ENCODE results near the gene SERAC1. TPM values are rescaled to one million over a fixed set of nuclear protein-coding genes. Genes with fewer than 3 reads are reported as not detected.

Gene SERAC1
- total RNA-seq, 1 donor = 2.1 TPM

DNA sequence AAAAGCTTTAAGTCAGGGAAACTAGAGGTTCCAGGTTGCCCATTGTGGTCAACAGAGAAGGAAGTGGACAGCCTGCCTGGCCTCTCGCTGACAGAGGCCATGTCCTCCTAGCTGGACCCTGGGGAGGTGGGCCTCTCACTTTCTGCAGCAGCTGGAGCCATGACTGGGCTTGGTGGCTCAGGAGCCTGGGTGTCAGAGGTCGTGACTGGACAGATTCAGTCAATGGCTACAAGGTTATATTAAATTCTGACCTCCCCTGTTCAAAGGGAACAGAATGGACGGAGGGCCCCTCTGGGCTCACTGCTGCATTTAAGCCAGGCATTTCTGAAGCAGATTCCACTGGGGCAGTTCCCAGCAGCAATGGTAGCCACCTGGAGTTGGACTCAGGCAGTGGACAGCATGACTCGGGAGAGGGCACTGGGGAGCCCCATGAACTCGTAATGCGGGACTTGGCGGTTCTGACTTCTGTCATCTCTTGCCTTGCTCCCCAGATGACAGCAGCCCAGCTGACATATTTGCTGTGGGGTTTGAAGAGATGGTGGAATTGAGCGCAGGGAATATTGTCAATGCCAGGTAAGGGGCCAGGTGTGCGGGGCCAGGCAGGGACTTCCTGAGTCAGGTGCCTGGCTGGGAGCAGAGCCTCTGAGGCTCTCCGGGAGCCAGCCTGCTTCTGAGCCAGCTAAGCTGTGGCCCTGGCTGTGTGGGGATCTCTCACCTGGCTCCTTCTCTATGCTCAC lies 99.7 kb downstream of the SERAC1 start:
- H3K9me3 ChIP-seq (ENCODE audit: low read depth, low read length) = no peaks in the 10 kb centered on the region
- H3K4me1 ChIP-seq (ENCODE audit: insufficient read depth, low read length) = peaks cover 15% of the 10 kb centered on the region
- H3K4me3 ChIP-seq (ENCODE audit: low read length) = no peak overlapping the region
- no peaks in the 10 kb centered on the region for H3K27me3 ChIP-seq (ENCODE audit: insufficient read depth, low read length)

DNA sequence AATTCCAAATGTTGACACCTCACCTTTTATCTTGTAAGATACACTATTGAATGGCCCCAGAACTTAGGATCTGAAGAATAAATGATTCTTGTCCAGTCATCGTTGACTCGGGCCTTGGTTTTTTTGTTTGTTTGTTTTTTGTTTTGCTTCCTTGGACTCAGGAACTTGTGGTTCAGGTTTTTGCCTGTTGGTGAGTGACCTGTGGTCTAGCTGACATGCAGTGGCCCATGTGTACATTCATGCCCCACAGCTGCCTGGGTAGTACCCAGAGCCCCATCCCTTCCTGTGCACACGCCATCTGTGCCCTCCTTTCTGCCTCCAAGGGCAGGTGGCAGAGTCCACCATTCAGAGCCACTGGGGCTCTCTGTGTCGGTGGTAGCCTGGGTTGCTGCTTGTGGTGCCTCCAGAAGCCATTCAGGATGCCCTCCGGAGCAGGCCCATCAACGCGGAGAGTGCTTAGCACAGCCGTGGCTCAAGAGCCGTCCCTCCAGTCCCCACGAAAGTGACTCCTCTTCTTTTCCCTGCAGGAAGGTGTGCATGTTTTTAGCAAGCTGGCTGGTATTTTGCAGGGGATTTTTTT lies 100.5 kb downstream of the SERAC1 start:
- peaks cover 15% of the 10 kb centered on the region for H3K4me1 ChIP-seq (ENCODE audit: insufficient read depth, low read length)
- H3K9me3 ChIP-seq (ENCODE audit: low read depth, low read length) = no peaks in the 10 kb centered on the region
- no peaks in the 10 kb centered on the region for H3K27me3 ChIP-seq (ENCODE audit: insufficient read depth, low read length)
- no peak overlapping the region for H3K4me3 ChIP-seq (ENCODE audit: low read length)

DNA sequence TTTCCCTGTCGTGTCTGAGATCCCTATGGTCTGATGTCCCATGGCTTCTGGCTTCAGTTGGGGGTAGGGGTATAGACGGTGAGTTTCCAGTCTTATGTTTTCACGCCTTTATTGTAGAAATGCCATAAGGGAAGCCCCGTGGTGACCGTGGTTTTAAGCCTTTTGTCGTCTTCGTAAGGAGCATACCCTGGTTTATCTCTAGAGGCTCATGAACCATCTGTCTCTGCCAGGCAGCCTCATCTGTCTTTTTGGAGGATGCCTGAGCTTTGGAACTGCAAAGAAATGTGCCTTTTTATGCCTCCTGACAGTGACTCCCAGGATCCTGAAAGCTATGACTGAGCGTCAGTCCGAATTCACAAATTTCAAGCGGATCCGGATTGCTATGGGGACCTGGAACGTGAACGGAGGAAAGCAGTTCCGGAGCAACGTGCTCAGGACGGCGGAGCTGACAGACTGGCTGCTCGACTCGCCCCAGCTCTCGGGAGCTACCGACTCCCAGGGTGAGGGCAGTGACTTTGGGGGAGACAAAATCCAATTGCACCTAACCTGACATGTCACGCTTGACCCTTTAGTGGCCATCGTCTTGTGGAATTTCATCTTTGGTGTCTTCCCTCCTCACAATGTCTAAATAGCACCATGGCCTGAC lies 101.8 kb downstream of the SERAC1 start:
- no peak overlapping the region for H3K4me3 ChIP-seq (ENCODE audit: low read length)
- peaks cover 7% of the 10 kb centered on the region for H3K4me1 ChIP-seq (ENCODE audit: insufficient read depth, low read length)
- no peaks in the 10 kb centered on the region for H3K27me3 ChIP-seq (ENCODE audit: insufficient read depth, low read length)
- no peaks in the 10 kb centered on the region for H3K9me3 ChIP-seq (ENCODE audit: low read depth, low read length)

- Histone ChIP-seq H3K9me3 (ENCODE audit: low read depth, low read length) (no peaks in the 10 kb centered on the region), H3K27me3 (ENCODE audit: insufficient read depth, low read length) (no peaks in the 10 kb centered on the region), H3K4me1 (ENCODE audit: insufficient read depth, low read length) (peaks cover 17% of the 10 kb centered on the region), H3K4me3 (ENCODE audit: low read length) (no peak overlapping the region)
Observed at GRCh38 chr6:158064725-158065251, 103.3 kb downstream of the SERAC1 start.

GRCh38 chr6:158063736-158064135 lies 104.3 kb downstream of the SERAC1 start:
- H3K4me3 ChIP-seq (ENCODE audit: low read length) = no peak overlapping the region
- H3K9me3 ChIP-seq (ENCODE audit: low read depth, low read length) = no peaks in the 10 kb centered on the region
- no peaks in the 10 kb centered on the region for H3K27me3 ChIP-seq (ENCODE audit: insufficient read depth, low read length)
- peaks cover 17% of the 10 kb centered on the region for H3K4me1 ChIP-seq (ENCODE audit: insufficient read depth, low read length)

DNA sequence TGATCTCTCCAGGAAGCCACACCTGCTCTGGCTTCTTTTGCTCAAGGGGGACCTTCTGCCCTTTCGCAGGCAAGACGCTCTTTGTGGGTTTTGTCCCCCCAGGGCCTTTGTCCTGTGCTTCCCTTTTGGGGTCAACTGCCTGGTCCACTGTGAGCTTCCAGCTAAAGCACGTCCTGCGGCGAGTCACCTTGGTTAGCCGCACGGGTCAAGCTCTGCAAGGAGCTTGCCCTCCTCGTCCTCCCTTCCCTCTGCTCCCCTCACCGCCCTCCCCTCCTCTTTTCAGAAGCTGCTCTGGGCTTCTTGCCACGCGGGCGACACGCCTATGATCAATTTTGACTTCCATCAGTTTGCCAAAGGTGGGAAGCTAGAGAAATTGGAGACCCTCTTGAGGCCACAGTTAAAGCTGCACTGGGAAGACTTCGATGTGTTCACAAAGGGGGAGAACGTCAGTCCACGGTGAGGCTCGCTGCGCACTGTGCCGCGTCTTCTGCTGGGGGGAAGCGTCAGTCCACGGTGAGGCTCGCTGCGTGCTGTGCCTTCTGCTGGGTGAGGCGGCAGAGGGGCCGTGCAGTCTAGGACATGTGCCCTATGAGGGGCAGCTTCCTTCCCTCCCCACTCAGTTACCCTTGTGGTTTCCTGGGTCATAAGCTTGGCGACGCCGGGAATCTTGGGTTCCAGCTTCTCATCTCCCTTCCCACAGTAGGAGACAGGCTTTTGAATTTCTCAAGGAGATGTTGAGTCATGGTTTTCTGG lies 106.2 kb downstream of the SERAC1 start:
- no peak overlapping the region for H3K4me3 ChIP-seq (ENCODE audit: low read length)
- H3K4me1 ChIP-seq (ENCODE audit: insufficient read depth, low read length) = peaks cover 30% of the 10 kb centered on the region
- H3K9me3 ChIP-seq (ENCODE audit: low read depth, low read length) = no peaks in the 10 kb centered on the region
- H3K27me3 ChIP-seq (ENCODE audit: insufficient read depth, low read length) = no peaks in the 10 kb centered on the region

GRCh38 chr6:158061361-158061708 lies 106.7 kb downstream of the SERAC1 start:
- peaks cover 32% of the 10 kb centered on the region for H3K4me1 ChIP-seq (ENCODE audit: insufficient read depth, low read length)
- H3K4me3 ChIP-seq (ENCODE audit: low read length) = no peak overlapping the region
- H3K9me3 ChIP-seq (ENCODE audit: low read depth, low read length) = no peaks in the 10 kb centered on the region
- no peaks in the 10 kb centered on the region for H3K27me3 ChIP-seq (ENCODE audit: insufficient read depth, low read length)

GRCh38 chr6:158060455-158061360 lies 107.4 kb downstream of the SERAC1 start:
- H3K27me3 ChIP-seq (ENCODE audit: insufficient read depth, low read length) = no peaks in the 10 kb centered on the region
- no peak overlapping the region for H3K4me3 ChIP-seq (ENCODE audit: low read length)
- peaks cover 32% of the 10 kb centered on the region for H3K4me1 ChIP-seq (ENCODE audit: insufficient read depth, low read length)
- H3K9me3 ChIP-seq (ENCODE audit: low read depth, low read length) = no peaks in the 10 kb centered on the region

Other genes with a start within 250 kb of the SERAC1 start
- 19.2 TPM for gene SYNJ2, start 186.4 kb downstream of the SERAC1 start, total RNA-seq
- 0.94 TPM for gene GTF2H5, start 88 bp upstream of the SERAC1 start, total RNA-seq
- 105 TPM for gene TULP4, start 144.2 kb upstream of the SERAC1 start, total RNA-seq

All from mononuclear cell (primary cell).